Retinal pigment epithelial cell (primary cell): ENCODE data around the gene BRF1.

ENCODE experiments used
- DNase-seq: peaks from one replicate; pipeline ENCODE4 v3.0.0-alpha.2; 2010; ENCODE audit warnings: low read depth
- H3K4me3 ChIP-seq: 2 replicates; pipeline ENCODE4 v1.5.1; 2011; ENCODE audit warnings: mild to moderate bottlenecking, low read length, control low read depth, moderate library complexity
- CTCF ChIP-seq: conservative IDR thresholded peaks from 2 replicates; pipeline ENCODE4 v1.5.1; 2011; ENCODE audit warnings: low read depth, low read length, control low read depth, inconsistent platforms

The BRF1 gene

GRCh38 chr14:105322791-105323556, 22.2 kb upstream of the BRF1 start:
- TF ChIP-seq CTCF: no peak
- H3K4me3 ChIP-seq: no peak overlapping the region
- DNase-seq: no peak

- DNase-seq: no peak
- no peak overlapping the region for H3K4me3 ChIP-seq
- TF ChIP-seq CTCF: no peak
Measured at GRCh38 chr14:105317546-105317945, 16.7 kb upstream of the BRF1 start.

GRCh38 chr14:105316968-105317510, 16.2 kb upstream of the BRF1 start:
- no peak overlapping the region for H3K4me3 ChIP-seq
- no peak for TF ChIP-seq CTCF
- no peak for DNase-seq

- H3K4me3 ChIP-seq: no peak overlapping the region
- TF ChIP-seq CTCF: no peak
Measured at GRCh38 chr14:105316577-105316941, 15.8 kb upstream of the BRF1 start.

GRCh38 chr14:105315941-105316576, 15.3 kb upstream of the BRF1 start:
- no peak for DNase-seq
- TF ChIP-seq CTCF: no peak
- peak overlapping the region; percentile 66 for H3K4me3 ChIP-seq

More at GRCh38 chr14:105316577-105316941, 15.8 kb upstream of the BRF1 start:
- DNase-seq: no peak

GRCh38 chr14:105315211-105315721, 14.5 kb upstream of the BRF1 start:
- H3K4me3 ChIP-seq: peak overlapping the region; percentile 66
- DNase-seq: no peak
- no peak for TF ChIP-seq CTCF
